Measurements from ENCODE around the gene BNC2. TPM values are rescaled to one million over a fixed set of nuclear protein-coding genes. Genes with fewer than 3 reads are reported as not detected.
A peak's percentile ranks its signal among the peaks of the same experiment; 100 is the strongest.

The BNC2 gene
- total RNA-seq, 1 experiment from 2014 or later: 43.6 TPM

DNA sequence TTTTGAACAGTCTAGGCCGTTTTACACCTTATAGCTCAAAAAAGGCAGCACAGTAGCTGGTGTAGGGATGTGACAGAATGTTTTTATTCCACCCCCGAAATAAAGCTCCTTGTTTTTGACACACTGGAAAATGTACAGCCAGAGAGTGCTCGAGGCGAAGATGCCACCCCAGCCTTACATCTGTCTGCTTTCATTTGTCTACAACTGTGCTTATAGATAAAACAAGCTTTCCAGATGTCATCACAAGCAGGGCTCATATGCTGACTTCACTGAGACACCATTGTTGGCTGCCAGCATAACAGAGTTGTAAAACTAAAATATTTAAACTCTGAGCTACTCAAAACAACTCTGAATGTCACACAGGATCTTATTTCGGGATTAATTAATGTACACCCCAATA, 386.3 kb downstream of the BNC2 start:
- Histone ChIP-seq H3K56ac (ENCODE audit: insufficient read length, low read depth, low read length) (no peak overlapping the region), H3K18ac (ENCODE audit: insufficient read length, low read depth, low read length) (no peak overlapping the region), H3K79me2 (ENCODE audit: insufficient read depth, low read length) (no peaks in the 10 kb centered on the region), H3K23me2 (ENCODE audit: insufficient read length, low read depth, low read length, poor library complexity, severe bottlenecking) (no peaks in the 10 kb centered on the region), H2AK5ac (ENCODE audit: insufficient read length, low read length) (peak overlapping the region; percentile 77), H2BK12ac (ENCODE audit: insufficient read length, low read depth, low read length) (no peak overlapping the region), H3K27ac (ENCODE audit: insufficient read length, low read depth, low read length) (no peak overlapping the region), H3K23ac (ENCODE audit: insufficient read length, low read depth, low read length) (no peak overlapping the region), H4K20me1 (ENCODE audit: control insufficient read depth, insufficient read depth, insufficient read length) (no peaks in the 10 kb centered on the region), H3K79me1 (ENCODE audit: insufficient read depth, low read depth, low read length, poor library complexity, severe bottlenecking) (no peaks in the 10 kb centered on the region), H3K4me2 (ENCODE audit: insufficient read depth, insufficient read length, low read length) (no peak overlapping the region), H2AFZ (ENCODE audit: low read length) (no peak overlapping the region), H3K14ac (ENCODE audit: insufficient read depth, low read length) (no peak overlapping the region), H3K4me1 (ENCODE audit: insufficient read depth, low read length) (peaks cover 7% of the 10 kb centered on the region; the same call in 1 of the 2 replicates), H2BK15ac (ENCODE audit: low read depth, low read length) (no peak overlapping the region), H3K9me3 (ENCODE audit: control insufficient read depth, low read depth, low read length) (no peaks in the 10 kb centered on the region), H2BK20ac (ENCODE audit: low read depth, low read length, poor library complexity, severe bottlenecking) (no peak overlapping the region), H4K8ac (replicated peaks; ENCODE audit: insufficient read length, low read depth, low read length) (no peak overlapping the region), H3K27me3 (ENCODE audit: insufficient read depth, low read length) (no peaks in the 10 kb centered on the region; the same call in 1 of the 2 replicates), H3T11ph (ENCODE audit: low read length) (no peak overlapping the region), H2BK5ac (ENCODE audit: insufficient read length, low read length) (no peak overlapping the region), H3K4ac (ENCODE audit: low read depth, low read length) (no peak overlapping the region), H4K5ac (ENCODE audit: insufficient read length, low read depth, low read length) (no peak overlapping the region), H2BK120ac (ENCODE audit: low read depth, low read length, poor library complexity, severe bottlenecking) (no peak overlapping the region), H4K91ac (ENCODE audit: insufficient read length, low read depth, low read length) (no peak overlapping the region), H3K9ac (ENCODE audit: extremely low read depth, insufficient read length, low read length) (no peak overlapping the region)
- H3K27ac Mint-ChIP-seq: peak overlapping the region in 1 of 3 experiments; percentile 2; a peak in 2 of 7 replicates
- H3K27me3 Mint-ChIP-seq (ENCODE audit: low read depth): peaks cover 9% of the 10 kb centered on the region
- no CpG with 5 or more reads among the region's 5 CpGs for WGBS (ENCODE audit: extremely low coverage, insufficient read length, low lambda C conversion rate)
- H3K9me3 Mint-ChIP-seq: peaks cover 0 to 2% of the 10 kb centered on the region in 2 experiments; a peak in 1 of 5 replicates
- DNase-seq: no peak
- H3K4me3 Mint-ChIP-seq: no peak overlapping the region
- H3K36me3 Mint-ChIP-seq (ENCODE audit: insufficient read depth in 1 of 3, low read depth in 3 of 3): peaks cover 4 to 14% (median 7%) of the 10 kb centered on the region in 3 experiments; a peak in 5 of 7 replicates
- TF ChIP-seq, protein P1, sequence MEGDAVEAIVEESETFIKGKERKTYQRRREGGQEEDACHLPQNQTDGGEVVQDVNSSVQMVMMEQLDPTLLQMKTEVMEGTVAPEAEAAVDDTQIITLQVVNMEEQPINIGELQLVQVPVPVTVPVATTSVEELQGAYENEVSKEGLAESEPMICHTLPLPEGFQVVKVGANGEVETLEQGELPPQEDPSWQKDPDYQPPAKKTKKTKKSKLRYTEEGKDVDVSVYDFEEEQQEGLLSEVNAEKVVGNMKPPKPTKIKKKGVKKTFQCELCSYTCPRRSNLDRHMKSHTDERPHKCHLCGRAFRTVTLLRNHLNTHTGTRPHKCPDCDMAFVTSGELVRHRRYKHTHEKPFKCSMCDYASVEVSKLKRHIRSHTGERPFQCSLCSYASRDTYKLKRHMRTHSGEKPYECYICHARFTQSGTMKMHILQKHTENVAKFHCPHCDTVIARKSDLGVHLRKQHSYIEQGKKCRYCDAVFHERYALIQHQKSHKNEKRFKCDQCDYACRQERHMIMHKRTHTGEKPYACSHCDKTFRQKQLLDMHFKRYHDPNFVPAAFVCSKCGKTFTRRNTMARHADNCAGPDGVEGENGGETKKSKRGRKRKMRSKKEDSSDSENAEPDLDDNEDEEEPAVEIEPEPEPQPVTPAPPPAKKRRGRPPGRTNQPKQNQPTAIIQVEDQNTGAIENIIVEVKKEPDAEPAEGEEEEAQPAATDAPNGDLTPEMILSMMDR (conservative IDR thresholded peaks at IDR 0.05): no peak
- H3K4me1 Mint-ChIP-seq: peaks cover 45 to 49% of the 10 kb centered on the region in 2 experiments

Data from H9 (cell line).